C4-2B (cell line): ENCODE data around the gene PDE8B.

ENCODE experiments used
- H3K27ac ChIP-seq: fragments of 450-650 bp; 2 replicates; pipeline ENCODE4 v1.5.1; 2017
- CTCF ChIP-seq: fragments of 450-650 bp; conservative IDR thresholded peaks from 2 replicates; pipeline ENCODE4 v1.5.1; 2017; ENCODE audit warnings: mild to moderate bottlenecking
- ZFX ChIP-seq: fragments of 450-650 bp; IDR thresholded peaks from 2 replicates; pipeline ENCODE4 v1.6.1; 2017

PDE8B gene

GRCh38 chr5:77418162-77418561 is 207.7 kb downstream of the PDE8B start:
- TF ChIP-seq ZFX, result no peak
- TF ChIP-seq CTCF, result no peak
- no peak overlapping the region for H3K27ac ChIP-seq

- TF ChIP-seq CTCF (no peak), ZFX (no peak)
Observed at GRCh38 chr5:77418601-77419581, 208.4 kb downstream of the PDE8B start.

GRCh38 chr5:77419644-77420582 is 209.4 kb downstream of the PDE8B start:
- TF ChIP-seq ZFX (no peak), CTCF (no peak)
- no peak overlapping the region for H3K27ac ChIP-seq

More at GRCh38 chr5:77418601-77419581, 208.4 kb downstream of the PDE8B start:
- no peak overlapping the region for H3K27ac ChIP-seq

GRCh38 chr5:77420940-77421339 is 210.5 kb downstream of the PDE8B start:
- no peak overlapping the region for H3K27ac ChIP-seq
- TF ChIP-seq CTCF (no peak), ZFX (no peak)

GRCh38 chr5:77423022-77423750 is 212.7 kb downstream of the PDE8B start:
- TF ChIP-seq CTCF (no peak), ZFX (no peak)
- no peak overlapping the region for H3K27ac ChIP-seq

- no peak overlapping the region for H3K27ac ChIP-seq
- TF ChIP-seq CTCF (no peak), ZFX (no peak)
Observed at GRCh38 chr5:77424921-77425320, 214.4 kb downstream of the PDE8B start.
